MM.1S (cell line): ENCODE measurements around the gene LASP1.

Source experiments
- DNase-seq: peaks from one replicate; pipeline ENCODE4 v3.0.0-alpha.2; 2015
- H2AFZ ChIP-seq: fragments of 300-600 bp; sonication (generic); 2 replicates; pipeline ENCODE4 v1.6.0; 2016; ENCODE audit warnings: antibody characterized with exemption, low read length
- H3F3A ChIP-seq: fragments of 300-600 bp; sonication (generic); 2 replicates; pipeline ENCODE4 v1.6.1; 2016; ENCODE audit warnings: mild to moderate bottlenecking, antibody characterized with exemption, low read length, moderate library complexity, mixed read lengths; ENCODE audit not compliant: insufficient read depth
- H3K27ac ChIP-seq: fragments of 300-600 bp; sonication (generic); 2 replicates; pipeline ENCODE4 v1.5.1; 2016; ENCODE audit warnings: mild to moderate bottlenecking, low read length
- H3K27me3 ChIP-seq: fragments of 300-600 bp; sonication (generic); replicated peaks from 2 replicates; pipeline ENCODE4 v1.6.0; 2016; ENCODE audit warnings: low read length; ENCODE audit not compliant: insufficient read depth
- H3K36me3 ChIP-seq: fragments of 300-600 bp; sonication (generic); replicated peaks from 2 replicates; pipeline ENCODE4 v1.6.1; 2016; ENCODE audit warnings: mild to moderate bottlenecking, low read length, mixed read lengths; ENCODE audit not compliant: insufficient read depth
- H3K4me1 ChIP-seq: fragments of 300-600 bp; sonication (generic); 2 replicates; pipeline ENCODE4 v1.6.1; 2016; ENCODE audit warnings: low read length, mixed read lengths
- H3K4me2 ChIP-seq: fragments of 300-600 bp; sonication (generic); 2 replicates; pipeline ENCODE4 v1.6.0; 2016; ENCODE audit warnings: low read depth, low read length
- H3K4me3 ChIP-seq: fragments of 300-600 bp; sonication (generic); 2 replicates; pipeline ENCODE4 v1.5.1; 2016; ENCODE audit warnings: low read length, mixed read lengths
- H3K79me2 ChIP-seq: fragments of 300-600 bp; sonication (generic); 2 replicates; pipeline ENCODE4 v1.6.1; 2016; ENCODE audit warnings: mixed run types, low read length, mixed read lengths
- H3K9ac ChIP-seq: fragments of 300-600 bp; sonication (generic); 2 replicates; pipeline ENCODE4 v1.6.1; 2016; ENCODE audit warnings: low read length, mixed read lengths
- H3K9me2 ChIP-seq: fragments of 300-600 bp; sonication (generic); replicated peaks from 2 replicates; pipeline ENCODE4 v1.6.1; 2016; ENCODE audit warnings: mild to moderate bottlenecking, low read length, mixed read lengths; ENCODE audit not compliant: insufficient read depth
- H3K9me3 ChIP-seq: fragments of 300-600 bp; sonication (generic); replicated peaks from 2 replicates; pipeline ENCODE4 v1.6.1; 2016; ENCODE audit warnings: mild to moderate bottlenecking, low read length, mixed read lengths; ENCODE audit not compliant: insufficient read depth
- H4K20me1 ChIP-seq: fragments of 300-600 bp; sonication (generic); 2 replicates; pipeline ENCODE4 v1.6.1; 2016; ENCODE audit warnings: mild to moderate bottlenecking, low read length, moderate library complexity, mixed read lengths; ENCODE audit not compliant: insufficient read depth
- CTCF ChIP-seq: fragments of 300-600 bp; sonication (generic); IDR thresholded peaks from 2 replicates; pipeline ENCODE4 v1.5.1; 2016; ENCODE audit warnings: antibody characterized with exemption, low read length, mixed read lengths
- EZH2 ChIP-seq: fragments of 300-600 bp; sonication (generic); optimal IDR thresholded peaks from 2 replicates; pipeline ENCODE3; 2017; ENCODE audit warnings: low read depth, mild to moderate bottlenecking, antibody characterized with exemption, low read length, mixed read lengths
- EZH2phosphoT487 ChIP-seq: fragments of 300-600 bp; sonication (generic); IDR thresholded peaks from 2 replicates; pipeline ENCODE4 v1.6.1; 2018; ENCODE audit warnings: antibody characterized with exemption, low read length

LASP1 gene

DNA sequence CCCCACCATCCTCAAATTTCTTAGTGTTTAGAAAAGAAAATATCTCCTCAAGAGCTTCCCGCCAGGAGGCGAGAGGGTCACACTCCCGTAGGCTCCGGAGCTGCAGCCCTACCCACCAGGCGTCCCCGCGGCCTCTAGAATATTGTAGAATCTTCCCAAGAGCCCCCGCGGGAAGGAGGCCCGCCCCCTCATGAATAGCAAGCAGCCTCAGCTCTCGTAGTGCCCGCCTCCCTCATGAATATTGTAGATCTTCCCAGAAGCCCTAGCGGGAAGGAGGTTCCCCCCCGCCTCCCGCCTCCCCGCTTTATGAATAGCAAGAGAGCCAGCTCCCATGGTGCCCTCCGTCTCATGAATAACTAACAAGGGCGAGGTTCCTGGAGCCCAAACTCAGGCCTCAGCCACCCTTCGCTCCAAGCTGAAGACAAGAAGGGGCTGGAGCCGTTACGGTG, 97.5 kb downstream of the LASP1 start, which contains the start of gene FBXO47:
TSS of gene FBXO47 (minus strand) at position 114 of the 449 bp plus-strand sequence. CDS start 4,378 bp downstream, outside the sequence.
- H3K9me3 ChIP-seq = no peaks in the 10 kb centered on the region
- H4K20me1 ChIP-seq = no peaks in the 10 kb centered on the region
- H3K4me2 ChIP-seq = no peak within 1 kb of the TSS
- H3K36me3 ChIP-seq = no peaks in the 10 kb centered on the region
- no peaks in the 10 kb centered on the region for H3K79me2 ChIP-seq
- no peaks in the 10 kb centered on the region for H3K4me1 ChIP-seq
- no peaks in the 10 kb centered on the region for H3K9me2 ChIP-seq
- TF ChIP-seq EZH2 (no peak), EZH2phosphoT487 (no peak)
- H3K4me3 ChIP-seq = no peak within 1 kb of the TSS
- H3K27ac ChIP-seq = no peak within 1 kb of the TSS
- H3F3A ChIP-seq = no peaks in the 10 kb centered on the region
- H3K27me3 ChIP-seq = no peaks in the 10 kb centered on the region
- no peak within 1 kb of the TSS for H3K9ac ChIP-seq
- DNase-seq = no peak
- no peak within 1 kb of the TSS for H2AFZ ChIP-seq

DNA sequence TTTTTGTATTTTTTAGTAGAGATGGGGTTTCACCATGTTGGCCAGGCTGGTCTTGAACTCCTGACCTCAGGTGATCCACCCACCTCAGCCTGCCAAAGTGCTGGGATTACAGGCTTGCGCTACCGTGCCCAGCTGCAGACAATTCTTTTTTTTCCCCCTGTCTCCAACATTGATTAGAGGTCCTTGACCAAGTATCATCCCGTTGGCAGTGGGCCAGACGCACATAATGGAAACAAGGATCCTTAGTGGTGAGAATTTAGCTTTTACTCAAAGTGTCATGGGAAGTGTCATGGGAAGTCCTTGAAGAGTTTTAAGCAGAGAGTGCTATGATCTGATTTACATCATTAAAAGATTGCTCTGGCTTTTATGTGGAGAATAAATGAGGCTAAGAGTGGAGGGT, 99.4 kb downstream of the LASP1 start:
- Histone ChIP-seq H3K4me1 (no peaks in the 10 kb centered on the region), H3F3A (no peaks in the 10 kb centered on the region), H3K9me2 (no peaks in the 10 kb centered on the region), H3K79me2 (no peaks in the 10 kb centered on the region), H2AFZ (no peak overlapping the region), H3K4me2 (no peak overlapping the region), H4K20me1 (no peaks in the 10 kb centered on the region), H3K27ac (no peak overlapping the region), H3K27me3 (no peaks in the 10 kb centered on the region), H3K9ac (no peak overlapping the region), H3K36me3 (no peaks in the 10 kb centered on the region), H3K9me3 (no peaks in the 10 kb centered on the region), H3K4me3 (no peak overlapping the region)
- TF ChIP-seq EZH2 (no peak), EZH2phosphoT487 (no peak), CTCF (no peak)
- DNase-seq = no peak

- no peaks in the 10 kb centered on the region for H4K20me1 ChIP-seq
- no peaks in the 10 kb centered on the region for H3K9me3 ChIP-seq
- H3K9me2 ChIP-seq = no peaks in the 10 kb centered on the region
- no peak for DNase-seq
- H3K4me3 ChIP-seq = no peak overlapping the region
- no peaks in the 10 kb centered on the region for H3F3A ChIP-seq
- no peak overlapping the region for H3K9ac ChIP-seq
- no peaks in the 10 kb centered on the region for H3K36me3 ChIP-seq
- no peak overlapping the region for H3K4me2 ChIP-seq
- H3K4me1 ChIP-seq = no peaks in the 10 kb centered on the region
- H2AFZ ChIP-seq = no peak overlapping the region
- TF ChIP-seq EZH2 (no peak), EZH2phosphoT487 (no peak), CTCF (no peak)
- no peaks in the 10 kb centered on the region for H3K27me3 ChIP-seq
- H3K27ac ChIP-seq = no peak overlapping the region
- no peaks in the 10 kb centered on the region for H3K79me2 ChIP-seq
Measured at GRCh38 chr17:38970128-38970527, 100.3 kb downstream of the LASP1 start.

DNA sequence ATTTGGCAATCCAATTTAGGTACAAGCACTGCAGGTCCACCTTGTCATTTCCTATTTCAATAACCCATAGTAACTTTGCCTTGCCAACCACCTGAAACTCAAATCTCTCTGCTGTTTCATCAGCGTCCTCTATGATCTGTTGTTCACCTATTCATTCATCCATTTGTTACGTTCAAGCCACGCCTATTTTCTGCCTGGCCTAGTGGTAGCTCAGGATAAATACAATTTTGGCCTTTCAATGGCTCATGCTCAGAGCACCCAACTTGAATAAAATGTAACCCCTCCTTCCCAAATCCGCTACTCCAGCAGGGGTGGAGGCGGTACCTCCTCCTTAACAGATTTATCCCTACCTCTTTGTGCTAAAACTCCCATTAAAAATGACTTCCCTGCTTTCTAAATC, 100.9 kb downstream of the LASP1 start:
- Histone ChIP-seq H3K9me2 (no peaks in the 10 kb centered on the region), H3K36me3 (no peaks in the 10 kb centered on the region), H3K4me3 (no peak overlapping the region), H3K4me2 (no peak overlapping the region), H3K27me3 (no peaks in the 10 kb centered on the region), H3K9ac (no peak overlapping the region), H3K79me2 (no peaks in the 10 kb centered on the region), H3K9me3 (no peaks in the 10 kb centered on the region), H3K27ac (no peak overlapping the region), H2AFZ (no peak overlapping the region), H3K4me1 (no peaks in the 10 kb centered on the region), H3F3A (no peaks in the 10 kb centered on the region), H4K20me1 (no peaks in the 10 kb centered on the region)
- peak; percentile 14 for DNase-seq
- TF ChIP-seq EZH2phosphoT487 = no peak
- no peak for TF ChIP-seq EZH2
- no peak for TF ChIP-seq CTCF
